Kasumi-1 (cell line): Measurements from ENCODE around the gene PHLPP2.
A peak's percentile ranks its signal among the peaks of the same experiment; 100 is the strongest.
"Not testable (repeated sequence)": the region's sequence is repeated elsewhere in the genome, so short reads cannot be mapped to it uniquely, and the experiment has no call there.

Source experiments
- DNase-seq, 2 experiments: peaks; one replicate each; lab custom pipeline; 2025; lab: John Stamatoyannopoulos, UW

The PHLPP2 gene

GRCh38 chr16:71722801-71723536 is 1.5 kb downstream of the PHLPP2 start:
- peak; percentile 65 to 69 for DNase-seq

- no peak for DNase-seq
These were observed 3.3 kb downstream of the PHLPP2 start for GRCh38 chr16:71721066-71721740.

- no peak for DNase-seq
These were observed 12.0 kb downstream of the PHLPP2 start for GRCh38 chr16:71712501-71712900.

GRCh38 chr16:71711789-71712188 is 12.7 kb downstream of the PHLPP2 start:
- no peak for DNase-seq

- DNase-seq, result no peak
These were observed 15.2 kb downstream of the PHLPP2 start for GRCh38 chr16:71709229-71709781.

- DNase-seq, result no peak
These were observed 15.8 kb downstream of the PHLPP2 start for GRCh38 chr16:71708696-71709095.

GRCh38 chr16:71707199-71707598 is 17.3 kb downstream of the PHLPP2 start:
- DNase-seq, result no peak

- DNase-seq, result no peak
These were observed 18.5 kb downstream of the PHLPP2 start for GRCh38 chr16:71706046-71706445.

GRCh38 chr16:71703333-71703732 is 21.2 kb downstream of the PHLPP2 start:
- DNase-seq, result no peak

GRCh38 chr16:71700831-71701230 is 23.7 kb downstream of the PHLPP2 start:
- no peak for DNase-seq

- DNase-seq, result no peak
These were observed 26.0 kb downstream of the PHLPP2 start for GRCh38 chr16:71698491-71698890.

GRCh38 chr16:71693164-71693563 is 31.3 kb downstream of the PHLPP2 start:
- no peak for DNase-seq

- no peak for DNase-seq
These were observed 34.6 kb downstream of the PHLPP2 start for GRCh38 chr16:71689901-71690300.

- DNase-seq, result no peak
These were observed 36.6 kb downstream of the PHLPP2 start for GRCh38 chr16:71687861-71688260.

- DNase-seq, result not testable (repeated sequence)
These were observed 40.2 kb downstream of the PHLPP2 start for GRCh38 chr16:71684280-71684679.

GRCh38 chr16:71681360-71681759 is 43.1 kb downstream of the PHLPP2 start:
- no peak for DNase-seq

- DNase-seq, result no peak
These were observed 48.3 kb downstream of the PHLPP2 start for GRCh38 chr16:71676236-71676635.

GRCh38 chr16:71675380-71675779 is 49.1 kb downstream of the PHLPP2 start:
- no peak for DNase-seq

- DNase-seq, result no peak
These were observed 50.3 kb downstream of the PHLPP2 start for GRCh38 chr16:71674229-71674628.

- DNase-seq, result no peak
These were observed 50.9 kb downstream of the PHLPP2 start for GRCh38 chr16:71673582-71673973.

GRCh38 chr16:71672803-71673581 is 51.5 kb downstream of the PHLPP2 start:
- no peak for DNase-seq

GRCh38 chr16:71672125-71672524 is 52.4 kb downstream of the PHLPP2 start:
- DNase-seq, result no peak

- no peak for DNase-seq
These were observed 53.3 kb downstream of the PHLPP2 start for GRCh38 chr16:71671165-71671564.
